ENCODE data around the gene CACNG4. TPM values are rescaled to one million over a fixed set of nuclear protein-coding genes. Genes with fewer than 3 reads are reported as not detected.

CACNG4 gene
- total RNA-seq, 1 experiment from 2014 or later: not detected

- H3K79me2 ChIP-seq (ENCODE audit: insufficient read depth, low read length): no peaks in the 10 kb centered on the region
- no TSS peak for BruUV-seq (replicated peaks)
- H3K9ac ChIP-seq (ENCODE audit: low read length): no peak overlapping the region
- ATAC-seq: no peak
- H3K9me3 ChIP-seq (ENCODE audit: control insufficient read depth in 1 of 2, insufficient read depth in 1 of 2, low read depth in 1 of 2, low read length in 2 of 2): no peaks in the 10 kb centered on the region
- ChIA-PET CTCF (no interaction called here), RAD21 (ENCODE audit: low non-redundant PET in 1 of 2, low total read pairs in 2 of 2, uncharacterized antibody in 2 of 2, unreplicated experiment in 2 of 2) (no interaction called here), POLR2A (no interaction called here)
- H3K4me3 ChIP-seq (replicated peaks in 1 of 2; ENCODE audit: low read depth in 1 of 2, low read length in 2 of 2): no peak overlapping the region
- no peaks in the 10 kb centered on the region for H4K20me1 ChIP-seq (ENCODE audit: insufficient read depth)
- no peak for DNase-seq (ENCODE audit: low read depth, low spot score)
- H3K27ac ChIP-seq (ENCODE audit: low read depth, low read length): no peak overlapping the region
- H3K36me3 ChIP-seq (ENCODE audit: control insufficient read depth in 1 of 2, insufficient read depth in 2 of 2, low read length in 2 of 2): no peaks in the 10 kb centered on the region
- TF ChIP-seq CBX3 (IDR thresholded peaks at IDR 0.05; ENCODE audit: low read depth): no peak
- TF ChIP-seq ZFX (IDR thresholded peaks at IDR 0.05): no peak
- TF ChIP-seq TCF7L2 (IDR thresholded peaks at IDR 0.05; ENCODE audit: borderline replicate concordance, extremely low read depth, insufficient read depth, insufficient read length): no peak
- TF ChIP-seq, protein P1, sequence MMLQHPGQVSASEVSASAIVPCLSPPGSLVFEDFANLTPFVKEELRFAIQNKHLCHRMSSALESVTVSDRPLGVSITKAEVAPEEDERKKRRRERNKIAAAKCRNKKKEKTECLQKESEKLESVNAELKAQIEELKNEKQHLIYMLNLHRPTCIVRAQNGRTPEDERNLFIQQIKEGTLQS (IDR thresholded peaks at IDR 0.05): no peak
- no peak for TF ChIP-seq EGR1 (IDR thresholded peaks at IDR 0.05; ENCODE audit: low read depth)
- no peak for TF ChIP-seq ELF1 (IDR thresholded peaks at IDR 0.05; ENCODE audit: borderline replicate concordance, low read depth)
- TF ChIP-seq, protein P2, sequence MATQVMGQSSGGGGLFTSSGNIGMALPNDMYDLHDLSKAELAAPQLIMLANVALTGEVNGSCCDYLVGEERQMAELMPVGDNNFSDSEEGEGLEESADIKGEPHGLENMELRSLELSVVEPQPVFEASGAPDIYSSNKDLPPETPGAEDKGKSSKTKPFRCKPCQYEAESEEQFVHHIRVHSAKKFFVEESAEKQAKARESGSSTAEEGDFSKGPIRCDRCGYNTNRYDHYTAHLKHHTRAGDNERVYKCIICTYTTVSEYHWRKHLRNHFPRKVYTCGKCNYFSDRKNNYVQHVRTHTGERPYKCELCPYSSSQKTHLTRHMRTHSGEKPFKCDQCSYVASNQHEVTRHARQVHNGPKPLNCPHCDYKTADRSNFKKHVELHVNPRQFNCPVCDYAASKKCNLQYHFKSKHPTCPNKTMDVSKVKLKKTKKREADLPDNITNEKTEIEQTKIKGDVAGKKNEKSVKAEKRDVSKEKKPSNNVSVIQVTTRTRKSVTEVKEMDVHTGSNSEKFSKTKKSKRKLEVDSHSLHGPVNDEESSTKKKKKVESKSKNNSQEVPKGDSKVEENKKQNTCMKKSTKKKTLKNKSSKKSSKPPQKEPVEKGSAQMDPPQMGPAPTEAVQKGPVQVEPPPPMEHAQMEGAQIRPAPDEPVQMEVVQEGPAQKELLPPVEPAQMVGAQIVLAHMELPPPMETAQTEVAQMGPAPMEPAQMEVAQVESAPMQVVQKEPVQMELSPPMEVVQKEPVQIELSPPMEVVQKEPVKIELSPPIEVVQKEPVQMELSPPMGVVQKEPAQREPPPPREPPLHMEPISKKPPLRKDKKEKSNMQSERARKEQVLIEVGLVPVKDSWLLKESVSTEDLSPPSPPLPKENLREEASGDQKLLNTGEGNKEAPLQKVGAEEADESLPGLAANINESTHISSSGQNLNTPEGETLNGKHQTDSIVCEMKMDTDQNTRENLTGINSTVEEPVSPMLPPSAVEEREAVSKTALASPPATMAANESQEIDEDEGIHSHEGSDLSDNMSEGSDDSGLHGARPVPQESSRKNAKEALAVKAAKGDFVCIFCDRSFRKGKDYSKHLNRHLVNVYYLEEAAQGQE (IDR thresholded peaks at IDR 0.05; ENCODE audit: low read depth): no peak
- TF ChIP-seq CEBPB (IDR thresholded peaks at IDR 0.05; ENCODE audit: low read depth): no peak
- TF ChIP-seq EZH2 (IDR thresholded peaks at IDR 0.05): no peak
- no peak for TF ChIP-seq EZH2phosphoT487 (IDR thresholded peaks at IDR 0.05; ENCODE audit: borderline replicate concordance)
- no peak for TF ChIP-seq ZBTB33 (IDR thresholded peaks at IDR 0.05; ENCODE audit: extremely low read depth, insufficient replicate concordance, low read length)
- no peak for TF ChIP-seq ZNF274 (IDR thresholded peaks at IDR 0.05; ENCODE audit: low read depth, low read length)
- no peak for TF ChIP-seq RAD21 (IDR thresholded peaks at IDR 0.05; ENCODE audit: low read depth)
- no peak for TF ChIP-seq YY1 (IDR thresholded peaks at IDR 0.05; ENCODE audit: extremely low read depth, insufficient replicate concordance, low read depth, low read length)
- TF ChIP-seq SP1 (IDR thresholded peaks at IDR 0.05; ENCODE audit: low read depth): no peak
- peaks cover 48 to 74% of the 10 kb centered on the region in 2 experiments for H3K4me1 ChIP-seq (ENCODE audit: control insufficient read depth in 1 of 2, insufficient read depth in 2 of 2, low read length in 2 of 2)
- H2AFZ ChIP-seq (ENCODE audit: low read depth, low read length, poor library complexity, severe bottlenecking): no peak overlapping the region
- H3K4me2 ChIP-seq (ENCODE audit: low read length): no peak overlapping the region
- H3K9me2 ChIP-seq (ENCODE audit: insufficient read depth): no peaks in the 10 kb centered on the region
- intact Hi-C loops (cut with micrococcal nuclease): no loop called here
- no peaks in the 10 kb centered on the region for H3K27me3 ChIP-seq (ENCODE audit: insufficient read depth, low read length)
Observed at GRCh38 chr17:66955821-66956220, 8.7 kb upstream of the CACNG4 start.

All from HCT116 (cell line).